ENCODE measurements around the gene ADGRB2.

DNA sequence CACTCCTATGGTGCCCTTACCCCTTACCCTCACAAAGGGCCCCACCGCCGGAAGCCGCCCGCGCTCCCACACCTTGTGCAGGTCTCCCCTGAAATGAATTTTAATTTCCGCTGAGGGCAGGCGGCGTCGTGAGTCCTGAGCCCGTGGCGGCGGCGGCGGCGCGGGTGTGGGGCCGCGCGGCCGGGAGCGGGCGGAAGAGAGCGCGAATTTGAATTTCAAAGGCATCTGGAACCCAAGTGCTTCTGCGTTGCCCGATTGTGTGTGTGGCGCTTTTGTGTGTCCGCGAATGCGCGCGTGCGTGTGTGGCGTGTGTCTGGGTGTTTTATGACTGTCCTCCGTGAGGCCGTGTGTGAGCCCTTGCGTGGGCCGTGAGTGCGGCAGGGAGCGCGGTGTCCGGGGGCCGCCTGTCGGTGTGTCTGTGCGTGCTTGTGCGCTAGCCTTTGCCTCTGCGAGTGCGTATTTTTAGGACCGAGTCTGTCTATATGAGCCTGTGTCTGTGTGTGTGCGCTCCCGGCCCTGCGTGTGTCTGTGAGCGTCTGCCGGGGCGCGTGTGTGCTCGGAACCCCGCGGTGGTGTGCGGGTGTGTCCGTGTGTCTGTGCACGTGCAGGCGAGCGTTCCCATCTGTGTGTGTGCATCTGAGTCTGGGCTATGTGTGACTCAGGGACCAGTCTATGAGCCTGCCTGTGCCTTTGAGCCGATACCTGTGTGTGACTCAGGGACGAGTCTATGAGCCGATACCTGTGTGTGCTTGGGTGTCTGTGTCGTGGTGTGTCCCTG lies 7.9 kb upstream of the ADGRB2 start:
- TF ChIP-seq POLR2A (IDR thresholded peaks at IDR 0.05; ENCODE audit: low read length) (no peak), GATA1 (IDR thresholded peaks at IDR 0.05; ENCODE audit: low read depth, low read length) (no peak)
